Medulla oblongata (tissue), 1 donor: ENCODE data around the gene PEAK1.
"Not testable (repeated sequence)": the region's sequence is repeated elsewhere in the genome, so short reads cannot be mapped to it uniquely, and the experiment has no call there.

Source experiments
- DNase-seq: peaks from one replicate; pipeline ENCODE4 v3.0.0-alpha.2; 2015; ENCODE audit errors: extremely low spot score

Gene PEAK1

DNA sequence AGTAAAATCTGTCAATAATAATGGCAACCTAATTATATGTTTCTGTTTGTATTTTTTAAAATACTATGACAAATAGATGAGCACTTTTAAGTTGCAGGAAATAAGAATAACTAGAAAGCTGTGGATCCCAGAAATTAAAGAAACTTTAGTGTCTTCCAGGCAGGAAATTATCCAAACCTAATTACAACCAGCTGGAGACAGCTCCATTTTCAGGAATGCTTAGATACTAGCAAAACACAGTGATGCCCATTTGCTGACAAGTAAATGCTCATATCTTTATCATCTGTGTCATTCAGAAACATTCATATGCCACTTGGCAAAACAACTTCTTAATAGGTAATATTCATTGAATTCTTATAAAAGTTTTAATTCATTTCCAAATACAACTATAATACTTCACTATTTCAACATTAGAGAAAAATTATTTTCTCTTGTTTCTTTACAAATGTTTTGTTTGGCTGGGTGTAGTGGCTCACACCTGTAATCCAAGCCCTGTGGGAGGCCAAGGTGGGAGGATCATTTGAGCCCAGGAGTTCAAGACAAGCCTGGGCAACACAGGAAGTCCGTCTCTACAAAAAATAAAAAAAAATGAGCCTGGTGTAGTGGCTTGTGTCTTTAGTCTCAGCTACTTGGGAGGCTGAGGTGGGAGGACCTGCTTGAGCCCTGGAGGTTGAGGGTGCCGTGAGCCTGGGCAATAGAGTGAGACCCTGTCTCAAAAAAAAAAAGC is 179.9 kb downstream of the PEAK1 start:
- no peak for DNase-seq

DNA sequence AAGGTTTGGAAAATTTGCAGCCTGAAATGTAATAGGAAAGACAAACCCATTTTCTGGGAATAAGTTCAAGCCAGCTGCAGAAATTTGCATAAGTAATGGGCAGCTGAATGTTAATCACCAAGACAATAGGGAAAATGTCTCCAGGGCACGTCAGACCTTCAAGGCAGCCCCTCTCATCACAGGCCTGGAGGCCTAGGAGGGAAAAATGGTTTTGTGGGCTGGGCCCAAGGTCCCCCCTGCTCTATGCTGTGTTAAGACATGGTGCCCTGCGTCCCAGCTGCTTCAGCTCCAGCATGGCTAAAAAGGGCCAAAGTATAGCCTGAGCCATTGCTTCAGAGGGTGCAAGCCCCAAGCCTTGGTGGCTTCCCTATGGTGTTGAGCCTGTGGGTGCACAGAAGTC is 184.3 kb downstream of the PEAK1 start:
- no peak for DNase-seq

DNA sequence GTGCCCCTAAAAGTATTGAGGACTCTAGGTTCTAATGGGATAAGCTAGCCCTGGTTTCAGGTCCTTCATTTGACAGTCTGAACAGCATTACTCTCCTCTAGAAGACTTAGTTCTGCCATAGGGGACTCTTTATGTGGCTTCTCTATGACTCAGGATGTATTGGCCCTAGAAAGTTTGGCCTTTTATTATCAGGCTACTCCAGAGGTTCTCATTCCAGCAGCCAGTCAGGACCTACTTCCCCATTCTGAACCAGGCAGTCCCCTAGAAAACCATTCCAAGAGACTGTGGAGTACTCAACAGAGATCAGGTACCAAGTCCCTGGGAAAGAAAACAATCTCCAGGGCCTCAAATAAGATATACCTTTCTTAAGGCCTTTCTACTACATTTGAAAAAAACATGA is 191.1 kb downstream of the PEAK1 start:
- no peak for DNase-seq

DNA sequence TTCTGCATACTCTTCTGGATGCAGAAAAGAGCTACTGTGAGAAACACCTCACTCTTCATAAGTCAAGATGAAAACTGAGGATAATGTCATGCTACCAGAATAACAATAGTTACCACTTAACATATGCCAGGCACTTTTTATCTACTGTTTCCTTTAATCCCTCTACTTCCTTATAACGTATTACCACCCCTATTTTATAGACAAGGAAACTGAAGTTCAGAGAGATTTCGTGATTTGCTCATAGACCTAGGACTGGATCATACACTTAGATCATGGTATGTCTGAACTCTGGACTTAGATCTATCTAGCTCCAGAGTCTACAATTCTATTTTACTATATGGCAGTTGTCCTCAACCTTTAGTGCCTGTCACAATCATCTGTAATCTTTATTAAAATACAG is 193.3 kb downstream of the PEAK1 start:
- DNase-seq = no peak

DNA sequence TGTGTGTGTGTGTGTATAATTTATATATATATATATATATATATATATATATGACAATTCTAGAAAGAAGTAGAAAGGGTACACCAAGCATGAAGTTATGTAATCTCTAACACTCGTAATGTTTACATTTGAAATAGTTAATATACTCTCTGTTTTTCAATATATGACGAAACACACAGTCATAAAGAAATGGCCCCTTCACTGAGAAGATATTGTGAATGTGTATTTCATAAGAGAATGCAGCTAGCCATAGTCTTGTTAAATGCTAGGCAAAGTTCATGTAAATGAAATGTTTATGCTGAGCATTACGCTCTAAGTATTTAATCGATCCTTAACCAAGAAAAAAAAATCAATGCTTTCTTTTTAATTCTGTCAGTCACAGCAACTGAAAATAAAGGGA is 194.3 kb downstream of the PEAK1 start:
- no peak for DNase-seq

DNA sequence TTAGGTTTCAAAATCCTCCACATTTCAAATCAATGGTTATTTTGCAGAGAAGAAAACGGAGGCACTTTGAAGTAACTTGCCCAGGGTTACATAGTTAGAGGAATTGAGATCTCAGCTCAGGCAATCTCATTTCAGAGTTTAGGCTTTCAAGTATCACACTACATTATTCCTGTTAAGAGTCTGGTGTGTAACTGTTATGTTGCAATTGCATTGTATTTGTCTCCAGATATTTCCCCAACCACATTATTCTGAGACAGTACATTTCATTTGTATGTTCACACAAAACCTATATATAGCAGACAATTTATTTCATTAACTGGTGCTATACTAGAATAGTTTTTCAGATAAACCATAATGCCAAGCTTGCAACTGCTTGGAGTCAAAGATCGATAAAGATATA is 194.8 kb downstream of the PEAK1 start:
- DNase-seq = no peak

DNA sequence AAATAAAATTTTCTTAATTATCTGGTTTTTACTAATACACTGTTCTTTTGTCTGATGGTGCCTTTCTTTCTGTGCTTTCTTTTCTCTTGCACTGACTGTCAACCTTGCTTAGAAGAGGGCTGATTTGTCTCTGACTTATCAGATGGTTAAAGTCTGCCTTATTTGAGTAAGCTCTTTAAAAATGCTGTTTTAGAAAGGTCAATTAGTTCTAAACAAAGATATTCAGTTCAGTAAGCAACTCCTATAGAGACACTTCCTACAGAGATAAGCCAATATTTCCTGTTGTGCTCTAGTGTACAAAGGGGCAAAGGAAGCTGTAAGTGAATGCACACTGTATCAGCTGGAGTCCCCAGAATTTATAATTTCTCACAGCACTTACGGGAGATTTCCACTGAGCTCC is 195.6 kb downstream of the PEAK1 start:
- DNase-seq = no peak

DNA sequence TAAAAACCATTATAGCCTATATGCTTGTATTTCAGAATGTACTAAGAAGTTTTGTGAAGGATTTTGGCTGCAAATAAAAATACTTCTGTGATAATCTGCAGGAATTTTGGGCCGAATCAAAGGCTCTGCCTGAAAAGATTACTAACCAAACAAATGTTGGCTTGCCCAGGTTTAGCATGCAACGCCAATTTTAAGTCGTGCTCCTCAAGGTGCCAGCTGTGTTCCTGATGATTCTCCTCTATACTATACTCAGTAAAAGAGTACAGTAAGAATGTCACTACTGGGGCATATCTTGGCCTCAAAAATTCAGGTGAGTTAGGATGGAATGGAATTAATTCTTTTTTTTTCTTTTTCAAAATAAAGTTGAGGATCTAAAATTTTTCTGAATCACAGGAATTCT is 198.2 kb downstream of the PEAK1 start:
- no peak for DNase-seq

DNA sequence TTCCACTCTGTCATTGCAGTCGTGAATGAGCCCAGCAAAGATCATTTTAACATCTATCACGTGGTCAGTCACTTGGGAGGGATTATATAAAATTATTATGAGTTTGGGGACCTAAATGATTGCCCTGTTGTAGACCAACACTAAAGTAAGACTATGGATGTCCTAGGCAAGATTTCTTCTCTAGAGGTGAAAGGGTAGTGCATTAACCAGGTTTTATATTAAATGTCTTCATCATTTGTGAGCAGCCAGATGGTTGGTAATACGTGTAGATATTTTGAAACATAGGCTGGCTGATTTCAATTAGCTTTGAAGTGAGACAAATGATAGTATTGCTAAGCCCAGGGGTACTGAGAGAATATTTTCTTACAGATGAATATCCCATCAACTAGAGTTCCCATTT is 198.7 kb downstream of the PEAK1 start:
- no peak for DNase-seq

DNA sequence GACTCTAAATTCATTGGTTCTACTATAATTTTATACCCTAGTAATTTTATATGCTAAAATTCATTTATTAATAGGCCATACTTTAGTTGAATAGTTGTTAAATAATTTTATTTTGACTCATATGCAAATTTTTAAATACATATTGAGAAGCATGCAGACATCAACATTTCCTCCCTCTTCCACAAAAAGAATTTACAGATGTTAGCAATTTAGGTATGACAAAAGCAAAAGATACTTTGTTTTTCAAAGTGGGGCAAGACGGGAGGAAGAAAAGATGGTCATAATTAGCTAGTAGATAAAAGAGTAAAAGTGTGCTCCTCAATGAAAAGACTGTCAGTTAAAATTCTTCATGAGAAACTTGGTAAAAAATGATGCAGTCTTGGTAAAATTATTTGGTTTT is 200.1 kb downstream of the PEAK1 start:
- DNase-seq = no peak

DNA sequence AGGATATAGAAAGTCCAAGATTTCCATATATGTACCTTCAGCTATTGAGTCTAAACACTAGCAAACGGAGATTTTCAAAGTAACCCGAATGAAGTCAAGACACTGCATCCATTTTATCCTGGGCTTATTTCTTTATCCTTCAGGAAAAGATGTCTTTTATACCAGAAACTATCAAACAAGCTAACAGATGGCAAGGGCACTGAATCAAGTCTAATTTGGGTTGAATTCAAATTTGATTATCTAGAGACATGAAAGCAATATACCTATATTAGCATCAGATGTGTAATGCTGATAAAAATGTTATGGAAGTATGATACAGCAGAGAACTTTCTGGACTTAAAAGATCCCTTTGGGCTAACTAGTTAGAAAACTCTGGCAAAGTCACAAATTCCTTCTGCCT is 210.7 kb downstream of the PEAK1 start:
- DNase-seq = no peak

DNA sequence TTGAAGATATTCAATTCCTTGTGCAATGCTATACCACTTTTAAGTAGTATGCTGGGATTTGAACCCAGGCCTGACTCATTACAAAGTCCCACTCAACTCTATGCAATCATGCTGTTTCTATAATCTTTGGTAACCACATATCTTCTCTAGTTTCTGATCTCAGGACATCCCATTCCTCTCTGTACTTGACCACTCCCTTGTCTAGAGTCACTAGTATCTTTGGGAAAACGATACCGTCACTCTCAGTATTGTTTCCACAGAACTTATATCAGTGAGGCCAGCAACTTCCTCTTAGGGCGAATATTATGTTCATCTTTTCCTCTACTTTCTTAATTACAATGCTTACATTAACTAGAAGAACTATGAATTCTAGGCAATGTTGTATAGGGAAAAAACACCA is 211.7 kb downstream of the PEAK1 start:
- DNase-seq = no peak

DNA sequence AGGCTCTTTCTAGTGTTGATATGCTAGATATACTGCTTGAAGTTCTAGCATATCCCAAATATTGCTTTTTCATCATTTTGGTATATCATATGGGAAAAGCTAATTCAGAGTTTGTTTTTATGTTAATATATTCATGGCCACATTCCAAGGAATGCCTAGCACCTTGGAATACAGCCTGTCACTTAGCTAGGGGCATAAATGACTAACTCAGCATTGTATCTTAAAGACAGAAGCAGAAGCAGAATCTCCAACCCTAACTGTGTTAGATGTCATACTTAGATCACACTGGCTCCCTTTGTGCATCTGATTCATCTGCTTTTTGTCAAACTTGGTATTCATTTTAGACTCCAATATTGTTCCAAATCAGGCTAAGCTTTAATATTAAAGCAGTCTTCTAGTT is 218.2 kb downstream of the PEAK1 start:
- no peak for DNase-seq

DNA sequence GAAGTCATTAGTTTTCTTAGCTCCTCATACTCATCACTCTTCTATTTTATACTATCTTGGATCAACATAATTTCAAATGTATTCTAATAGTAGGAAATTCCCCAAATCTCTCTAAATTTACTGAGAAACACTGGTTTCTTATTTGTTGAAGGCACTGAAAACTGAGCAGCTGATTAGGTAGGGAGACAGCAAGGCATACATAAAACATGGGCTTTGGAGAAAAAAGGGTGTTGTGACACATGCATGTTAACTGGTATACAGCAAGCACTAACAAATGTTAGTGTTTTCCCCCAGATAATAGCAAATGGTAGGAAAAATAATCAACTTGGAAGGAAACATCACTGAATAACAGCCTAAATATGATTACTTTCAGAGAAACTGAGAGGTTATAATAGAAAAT is 223.5 kb downstream of the PEAK1 start:
- no peak for DNase-seq

DNA sequence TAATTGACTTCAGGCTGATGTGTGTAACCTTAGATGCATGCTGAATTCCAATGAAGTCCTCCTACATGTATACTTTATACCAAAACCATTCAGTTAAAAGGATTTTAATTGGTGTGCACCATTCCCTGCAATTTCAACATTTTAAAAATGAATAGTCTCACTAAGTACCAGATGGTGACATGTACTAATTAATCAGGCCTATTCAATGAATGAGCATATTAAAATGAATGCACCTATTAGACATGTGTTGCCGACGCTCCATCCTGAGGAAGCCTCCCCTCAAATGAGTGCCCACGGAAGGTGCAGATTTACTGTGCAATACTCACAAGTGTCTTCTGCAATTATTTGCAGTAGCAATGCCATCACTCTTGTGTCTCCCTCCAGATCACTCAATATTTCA is 224.3 kb downstream of the PEAK1 start:
- DNase-seq = no peak

DNA sequence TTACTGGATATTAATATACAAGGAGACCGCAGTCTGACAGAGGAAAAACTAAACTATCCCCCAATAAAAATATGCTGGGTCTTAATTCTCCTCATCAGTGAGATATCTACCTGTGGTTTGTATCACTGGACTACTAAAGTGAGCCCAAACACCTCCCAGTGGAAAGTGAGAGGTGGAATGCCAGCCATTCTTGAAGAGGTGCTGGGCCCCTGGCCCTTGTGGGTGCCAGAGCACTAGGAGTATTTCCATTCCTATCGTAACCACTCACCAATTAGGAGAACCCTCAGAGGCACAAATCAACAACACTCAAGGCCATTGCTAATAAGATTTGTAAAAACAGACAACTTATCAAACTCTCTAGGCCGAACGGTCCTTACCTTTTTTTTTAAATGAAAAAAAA is 227.5 kb downstream of the PEAK1 start:
- no peak for DNase-seq

DNA sequence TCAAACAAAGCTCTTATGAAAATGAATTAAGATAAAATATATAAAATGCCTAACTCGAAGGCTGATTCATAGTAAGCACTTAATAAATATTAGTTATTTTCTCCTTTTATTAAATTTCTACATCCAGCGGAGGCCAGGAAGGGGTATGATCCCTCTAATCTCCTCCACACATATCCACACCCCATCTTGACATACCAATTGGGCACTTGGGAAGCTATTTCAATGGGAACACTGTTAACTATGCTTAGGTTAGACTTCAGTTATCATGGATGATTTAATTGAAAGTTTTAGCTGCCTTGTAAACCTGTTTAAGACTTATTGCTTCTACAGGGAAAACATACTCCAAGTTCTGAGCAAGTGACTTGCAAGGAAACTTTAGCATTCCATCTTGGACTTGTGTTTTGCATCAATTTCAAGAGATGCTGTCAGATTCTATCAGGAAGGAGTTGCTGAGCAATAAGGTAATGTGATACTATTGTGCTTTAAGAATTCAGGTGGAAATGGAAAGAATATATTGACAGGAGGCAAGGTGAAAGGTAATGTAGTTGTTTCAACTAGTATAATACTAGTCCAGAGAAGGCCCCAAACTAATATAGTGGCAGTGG is 228.6 kb downstream of the PEAK1 start:
- DNase-seq = no peak

DNA sequence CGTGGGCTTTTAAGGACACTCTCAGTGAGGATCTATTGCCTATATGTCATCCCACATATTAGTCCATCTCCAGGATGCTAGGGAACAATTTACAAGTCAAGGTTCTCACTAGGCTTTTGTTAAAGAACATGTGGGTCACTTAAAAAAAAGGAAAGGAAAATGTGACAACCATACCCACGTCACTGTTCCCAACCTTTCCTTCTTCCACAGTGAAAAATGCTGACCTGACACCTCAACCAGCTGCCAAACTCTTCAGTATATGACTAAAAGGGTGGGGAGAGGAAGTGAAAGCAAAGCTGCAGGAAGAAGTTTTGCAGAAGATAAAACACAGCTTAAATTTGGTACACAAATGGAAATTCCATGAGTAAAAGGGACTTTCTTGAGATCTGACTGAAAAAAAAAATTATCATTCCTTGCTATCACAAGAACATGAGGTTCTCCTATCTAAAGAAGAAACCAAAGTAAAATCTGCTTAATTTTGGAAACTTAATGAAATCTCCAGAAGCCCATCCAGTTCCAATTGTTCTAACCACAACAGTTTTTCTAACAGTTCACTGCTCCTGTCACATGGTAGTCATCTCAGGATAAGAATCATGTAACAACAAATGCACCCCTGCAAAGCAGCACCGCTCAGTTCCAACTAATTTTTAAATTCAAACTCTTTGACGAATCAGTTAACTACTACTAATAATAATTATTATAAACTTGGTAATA is 232.0 kb downstream of the PEAK1 start:
- peak; percentile 89 for DNase-seq

DNA sequence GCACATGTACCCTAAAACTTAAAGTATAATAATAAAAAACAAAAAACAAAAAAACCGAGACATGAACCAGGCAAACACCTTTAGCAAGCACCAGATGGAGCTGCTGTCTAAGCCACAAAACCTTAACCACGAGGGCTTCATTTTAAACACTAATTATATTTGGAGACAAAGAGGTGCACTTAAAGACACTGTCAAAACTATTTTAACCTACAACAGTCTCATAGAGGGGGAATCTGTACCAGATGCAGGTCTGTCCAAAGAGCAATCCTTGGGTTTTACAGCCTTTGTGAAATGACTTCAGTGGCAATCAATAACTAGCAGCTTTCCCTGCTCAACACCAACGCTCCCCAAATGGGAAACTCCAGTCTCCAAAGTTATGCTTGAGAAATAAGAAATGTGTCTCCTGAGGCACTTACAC is 233.3 kb downstream of the PEAK1 start:
- peak; percentile 51 for DNase-seq

DNA sequence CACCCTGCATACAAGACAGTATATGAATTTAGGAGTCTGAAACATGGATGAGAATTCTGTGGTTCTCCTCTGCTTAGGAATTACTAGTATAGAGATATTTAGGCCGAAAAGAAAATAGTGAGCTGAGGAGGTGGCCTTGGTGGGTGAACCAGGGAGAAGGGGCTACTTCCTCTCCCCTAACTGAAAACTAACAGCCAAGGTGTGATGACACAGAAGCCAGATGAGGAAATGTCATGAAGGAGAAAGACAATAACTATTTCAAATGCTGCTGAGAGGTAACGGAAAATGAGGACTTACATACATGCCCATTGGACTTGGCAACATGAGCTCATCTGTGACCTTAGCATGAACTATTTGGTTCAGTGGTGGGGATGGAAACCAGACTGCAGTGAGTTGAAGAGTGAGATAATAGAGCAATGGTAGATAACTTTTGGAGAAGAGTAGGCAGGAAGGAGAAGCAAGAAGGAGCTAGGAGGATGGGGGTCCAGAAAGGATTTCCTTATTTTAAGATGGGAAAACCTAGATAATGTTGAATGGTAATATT is 234.6 kb downstream of the PEAK1 start:
- DNase-seq = no peak

DNA sequence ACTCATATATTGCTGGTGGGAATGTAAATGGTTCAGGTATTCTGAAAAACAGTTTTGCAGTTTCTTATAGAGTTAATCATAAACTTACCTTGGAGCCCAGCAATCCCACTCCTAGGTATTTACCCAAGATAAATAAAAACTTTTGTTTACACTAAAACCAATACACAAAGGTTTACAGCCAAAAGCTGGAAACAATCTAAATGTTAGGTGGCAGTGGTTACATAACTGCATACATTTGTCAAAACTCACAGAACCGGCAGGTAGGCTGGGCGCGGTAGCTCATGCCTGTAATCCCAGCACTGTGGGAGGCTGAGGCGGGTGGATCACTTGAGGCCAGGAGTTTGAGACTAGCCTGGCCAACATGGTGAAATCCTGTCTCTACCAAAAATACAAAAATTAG is 235.6 kb downstream of the PEAK1 start:
- not testable (repeated sequence) for DNase-seq

DNA sequence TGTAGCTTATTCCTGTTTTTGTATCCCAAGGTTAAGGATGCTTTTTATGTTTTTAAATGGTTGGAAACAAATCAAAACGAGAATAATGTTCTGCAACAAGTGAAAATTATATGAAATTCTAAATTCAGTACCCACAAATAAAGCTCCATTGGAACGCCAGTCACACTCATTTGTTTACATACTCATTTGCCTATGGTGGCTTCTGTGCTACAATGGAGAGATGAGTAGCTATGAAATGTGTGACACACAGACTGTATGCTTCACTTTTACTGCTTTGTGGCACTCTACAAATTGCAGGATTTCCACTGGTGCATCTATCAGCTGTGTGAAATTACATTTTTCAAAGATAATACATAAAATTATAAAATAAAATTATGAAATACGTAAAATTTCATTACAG is 236.8 kb downstream of the PEAK1 start:
- no peak for DNase-seq
